ENCODE measurements around the gene TYR. TPM values are rescaled to one million over a fixed set of nuclear protein-coding genes. Genes with fewer than 3 reads are reported as not detected.

The TYR gene
- total and polyA plus RNA-seq, 2 donors (not counting 1 experiment from before 2014, with no cell fraction given): not detected

DNA sequence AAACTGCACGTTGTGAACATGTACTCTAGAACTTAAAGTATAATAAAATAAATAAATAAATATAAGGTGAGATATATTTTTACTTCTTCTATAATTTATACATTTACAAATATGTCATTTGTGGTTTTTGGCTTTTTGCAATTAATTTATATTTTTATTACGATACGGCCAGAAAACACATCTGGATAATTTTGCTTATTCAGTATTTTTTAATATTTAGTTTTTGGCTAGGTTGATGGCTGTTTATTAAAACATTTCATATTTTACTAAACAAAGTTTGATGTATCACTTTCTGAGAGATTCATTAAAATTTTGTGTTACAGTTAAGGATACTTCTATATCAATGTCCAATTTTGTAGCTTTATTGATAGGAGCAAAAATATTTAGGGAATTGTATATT lies 15.7 kb upstream of the TYR start:
- ChIA-PET POLR2A (no interaction called here), CTCF (no interaction called here)
- no peaks in the 10 kb centered on the region for H3K36me3 ChIP-seq (replicated peaks in 1 of 2; ENCODE audit: control extremely low read depth in 1 of 2, control insufficient read depth in 1 of 2, extremely low read depth in 1 of 2, insufficient read depth in 2 of 2, low read length in 1 of 2)
- H4K20me1 ChIP-seq (ENCODE audit: control insufficient read depth, insufficient read depth, low read length, poor library complexity, severe bottlenecking): no peaks in the 10 kb centered on the region
- no peak for DNase-seq
- H3K79me2 ChIP-seq (ENCODE audit: control insufficient read depth, insufficient read depth, low read length): no peaks in the 10 kb centered on the region
- H3K27ac ChIP-seq (ENCODE audit: low read length in 2 of 2): no peak overlapping the region
- intact Hi-C loops (cut with micrococcal nuclease): no loop called here
- H3K4me2 ChIP-seq (replicated peaks; ENCODE audit: low read depth, low read length, poor library complexity, severe bottlenecking): no peak overlapping the region
- no CpG with 5 or more reads among the region's 3 CpGs for WGBS (ENCODE audit: insufficient coverage)
- no peak for ATAC-seq (ENCODE audit: low read depth)
- H3K9ac ChIP-seq (ENCODE audit: low read length): no peak overlapping the region
- no peak overlapping the region for H2AFZ ChIP-seq (ENCODE audit: insufficient read depth, low read depth, low read length, poor library complexity, severe bottlenecking)
- Mint-ChIP-seq H3K4me3 (no peak overlapping the region), H3K4me1 (no peaks in the 10 kb centered on the region), H3K27me3 (no peaks in the 10 kb centered on the region), H3K9me3 (ENCODE audit: insufficient read depth) (peaks cover 3% of the 10 kb centered on the region), H3K27ac (no peak overlapping the region)
- H3K9me3 ChIP-seq (ENCODE audit: control extremely low read depth in 1 of 3, control insufficient read depth in 2 of 3, insufficient read depth in 1 of 3, low read length in 2 of 3): no peaks in the 10 kb centered on the region
- H3K27me3 ChIP-seq (replicated peaks in 1 of 4; ENCODE audit: control extremely low read depth in 1 of 4, control insufficient read depth in 3 of 4, insufficient read depth in 4 of 4, low read length in 3 of 4): no peaks in the 10 kb centered on the region
- no peak for TF ChIP-seq EZH2 (IDR thresholded peaks at IDR 0.05; ENCODE audit: borderline replicate concordance, insufficient read depth, low read depth, low read length, poor library complexity, severe bottlenecking)
- TF ChIP-seq, protein P1, sequence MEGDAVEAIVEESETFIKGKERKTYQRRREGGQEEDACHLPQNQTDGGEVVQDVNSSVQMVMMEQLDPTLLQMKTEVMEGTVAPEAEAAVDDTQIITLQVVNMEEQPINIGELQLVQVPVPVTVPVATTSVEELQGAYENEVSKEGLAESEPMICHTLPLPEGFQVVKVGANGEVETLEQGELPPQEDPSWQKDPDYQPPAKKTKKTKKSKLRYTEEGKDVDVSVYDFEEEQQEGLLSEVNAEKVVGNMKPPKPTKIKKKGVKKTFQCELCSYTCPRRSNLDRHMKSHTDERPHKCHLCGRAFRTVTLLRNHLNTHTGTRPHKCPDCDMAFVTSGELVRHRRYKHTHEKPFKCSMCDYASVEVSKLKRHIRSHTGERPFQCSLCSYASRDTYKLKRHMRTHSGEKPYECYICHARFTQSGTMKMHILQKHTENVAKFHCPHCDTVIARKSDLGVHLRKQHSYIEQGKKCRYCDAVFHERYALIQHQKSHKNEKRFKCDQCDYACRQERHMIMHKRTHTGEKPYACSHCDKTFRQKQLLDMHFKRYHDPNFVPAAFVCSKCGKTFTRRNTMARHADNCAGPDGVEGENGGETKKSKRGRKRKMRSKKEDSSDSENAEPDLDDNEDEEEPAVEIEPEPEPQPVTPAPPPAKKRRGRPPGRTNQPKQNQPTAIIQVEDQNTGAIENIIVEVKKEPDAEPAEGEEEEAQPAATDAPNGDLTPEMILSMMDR (IDR thresholded peaks at IDR 0.05): no peak
- H3K4me1 ChIP-seq (ENCODE audit: control insufficient read depth in 2 of 2, insufficient read depth in 2 of 2, low read length in 2 of 2): no peaks in the 10 kb centered on the region
- H3K4me3 ChIP-seq (ENCODE audit: control extremely low read depth in 1 of 5, extremely low read depth in 1 of 5, insufficient read depth in 1 of 5, low read depth in 2 of 5, low read length in 4 of 5): no peak overlapping the region

- H4K20me1 ChIP-seq (ENCODE audit: control insufficient read depth, insufficient read depth, low read length, poor library complexity, severe bottlenecking): no peaks in the 10 kb centered on the region
- H3K36me3 ChIP-seq (replicated peaks in 1 of 2; ENCODE audit: control extremely low read depth in 1 of 2, control insufficient read depth in 1 of 2, extremely low read depth in 1 of 2, insufficient read depth in 2 of 2, low read length in 1 of 2): no peaks in the 10 kb centered on the region
- no peak for TF ChIP-seq EZH2 (IDR thresholded peaks at IDR 0.05; ENCODE audit: borderline replicate concordance, insufficient read depth, low read depth, low read length, poor library complexity, severe bottlenecking)
- TF ChIP-seq, protein P1 (IDR thresholded peaks at IDR 0.05): no peak
- no peaks in the 10 kb centered on the region for H3K9me3 ChIP-seq (ENCODE audit: control extremely low read depth in 1 of 3, control insufficient read depth in 2 of 3, insufficient read depth in 1 of 3, low read length in 2 of 3)
- no peak overlapping the region for H3K27ac ChIP-seq (ENCODE audit: low read length in 2 of 2)
- POLR2A ChIA-PET: no interaction called here
- H3K4me3 Mint-ChIP-seq: no peak overlapping the region
- H3K4me2 ChIP-seq (replicated peaks; ENCODE audit: low read depth, low read length, poor library complexity, severe bottlenecking): no peak overlapping the region
- intact Hi-C loops (cut with micrococcal nuclease): no loop called here
- no peak overlapping the region for H3K4me3 ChIP-seq (ENCODE audit: control extremely low read depth in 1 of 5, extremely low read depth in 1 of 5, insufficient read depth in 1 of 5, low read depth in 2 of 5, low read length in 4 of 5)
- no peaks in the 10 kb centered on the region for H3K4me1 Mint-ChIP-seq
- H3K27me3 Mint-ChIP-seq: no peaks in the 10 kb centered on the region
- DNase-seq (no peak), ATAC-seq (ENCODE audit: low read depth) (no peak)
- H3K9ac ChIP-seq (ENCODE audit: low read length): no peak overlapping the region
- no peaks in the 10 kb centered on the region for H3K27me3 ChIP-seq (replicated peaks in 1 of 4; ENCODE audit: control extremely low read depth in 1 of 4, control insufficient read depth in 3 of 4, insufficient read depth in 4 of 4, low read length in 3 of 4)
- no peak overlapping the region for H2AFZ ChIP-seq (ENCODE audit: insufficient read depth, low read depth, low read length, poor library complexity, severe bottlenecking)
- H3K4me1 ChIP-seq (ENCODE audit: control insufficient read depth in 2 of 2, insufficient read depth in 2 of 2, low read length in 2 of 2): no peaks in the 10 kb centered on the region
- peaks cover 3% of the 10 kb centered on the region for H3K9me3 Mint-ChIP-seq (ENCODE audit: insufficient read depth)
- no peaks in the 10 kb centered on the region for H3K79me2 ChIP-seq (ENCODE audit: control insufficient read depth, insufficient read depth, low read length)
- no peak overlapping the region for H3K27ac Mint-ChIP-seq
- no CpG with 5 or more reads among the region's 3 CpGs for WGBS (ENCODE audit: insufficient coverage)
- CTCF ChIA-PET: no interaction called here
These were observed 14.0 kb upstream of the TYR start for GRCh38 chr11:89163686-89164085.
